H1 (cell line): ENCODE data around the gene KCTD11. TPM values are rescaled to one million over a fixed set of nuclear protein-coding genes. Genes with fewer than 3 reads are reported as not detected.

Experiments used
- ATF2 ChIP-seq: IDR thresholded peaks from 2 replicates; pipeline ENCODE4 v1.6.1; 2012; ENCODE audit warnings: low read length, inconsistent platforms
- ATF3 ChIP-seq: IDR thresholded peaks from 2 replicates; pipeline ENCODE4 v1.6.1; 2011; ENCODE audit warnings: low read depth, mild to moderate bottlenecking, low read length; ENCODE audit not compliant: insufficient read depth
- BCL11A ChIP-seq, 2 experiments: IDR thresholded peaks; one replicate each; pipeline ENCODE4 v1.6.1; 2011; ENCODE audit warnings: low read depth in 2 of 2, low read length in 2 of 2, mild to moderate bottlenecking in 2 of 2
- CHD1 ChIP-seq: IDR thresholded peaks from 2 replicates; pipeline ENCODE4 v1.6.1; 2012; ENCODE audit warnings: low read depth, low read length, improper control_type of control experiment
- CTCF ChIP-seq, 3 experiments: IDR thresholded peaks; 1 replicate in 2 of 3; 2 replicates in 1 of 3; pipeline versions ENCODE4 v1.5.1 to v1.6.1; 2011; ENCODE audit warnings: low read length in 3 of 3, mild to moderate bottlenecking in 3 of 3, inconsistent platforms in 2 of 3, low read depth in 1 of 3, moderate library complexity in 1 of 3; ENCODE audit not compliant: insufficient read depth in 1 of 3; ENCODE audit errors: control extremely low read depth in 1 of 3
- EGR1 ChIP-seq: IDR thresholded peaks from 2 replicates; pipeline ENCODE4 v1.6.1; 2011; ENCODE audit warnings: low read depth, low read length, borderline replicate concordance
- EZH2 ChIP-seq: fragments of 200-600 bp; sonication (generic); IDR thresholded peaks from 2 replicates; pipeline ENCODE4 v1.7.1; 2012; ENCODE audit warnings: low read depth, mild to moderate bottlenecking, moderate library complexity, low read length, inconsistent platforms; ENCODE audit not compliant: severe bottlenecking
- GABPA ChIP-seq: IDR thresholded peaks from 2 replicates; pipeline ENCODE4 v1.6.1; 2011; ENCODE audit warnings: mild to moderate bottlenecking, low read length, moderate library complexity, borderline replicate concordance; ENCODE audit not compliant: insufficient read depth
- HDAC2 ChIP-seq, 2 experiments: fragments of 300-600 bp in 1 of 2; sonication (generic) in 1 of 2; IDR thresholded peaks; 2 replicates each; pipeline ENCODE4 v1.6.1; 2011 to 2012; ENCODE audit warnings: low read depth in 2 of 2, low read length in 2 of 2, mild to moderate bottlenecking in 2 of 2, moderate library complexity in 2 of 2, borderline replicate concordance in 1 of 2, inconsistent platforms in 1 of 2
- JUND ChIP-seq: IDR thresholded peaks from 2 replicates; pipeline ENCODE4 v1.6.1; 2011; ENCODE audit warnings: mild to moderate bottlenecking, improper control_type of control experiment, low read length
- POLR2A ChIP-seq, 2 experiments: IDR thresholded peaks; 1 replicate in 1 of 2; 2 replicates in 1 of 2; pipeline ENCODE4 v1.6.1; 2011; ENCODE audit warnings: low read depth in 2 of 2, low read length in 2 of 2, mild to moderate bottlenecking in 2 of 2; ENCODE audit errors: control extremely low read depth in 1 of 2
- POLR2AphosphoS5 ChIP-seq: IDR thresholded peaks from 2 replicates; pipeline ENCODE4 v1.6.1; 2011; ENCODE audit warnings: low read depth, low read length
- RXRA ChIP-seq: IDR thresholded peaks from 2 replicates; pipeline ENCODE4 v1.6.1; 2011; ENCODE audit warnings: low read depth, mild to moderate bottlenecking, low read length, moderate library complexity; ENCODE audit not compliant: insufficient read depth
- SIN3A ChIP-seq, 2 experiments: IDR thresholded peaks in 1 of 2; conservative IDR thresholded peaks in 1 of 2; 2 replicates each; pipeline ENCODE4 v1.6.1; 2011 to 2012; ENCODE audit warnings: low read length in 2 of 2, improper control_type of control experiment in 1 of 2, low read depth in 1 of 2, mild to moderate bottlenecking in 1 of 2
- TEAD4 ChIP-seq: IDR thresholded peaks from 2 replicates; pipeline ENCODE4 v1.6.1; 2012; ENCODE audit warnings: low read depth, low read length, inconsistent platforms, mixed read lengths
- USF2 ChIP-seq: IDR thresholded peaks from 2 replicates; pipeline ENCODE4 v1.6.1; 2011; ENCODE audit warnings: low read length, improper control_type of control experiment
- polyA plus RNA-seq, 7 experiments: library from polyadenylated mRNA; depleted of rRNA in 3 of 7; stranded (reverse) in 5 of 7; unstranded in 2 of 7; fragments of >200 nt in 5 of 7; fragments of 200-250 nt in 2 of 7; gene quantifications; 1 replicate in 5 of 7; 2 replicates in 1 of 7; 4 replicates in 1 of 7; pipeline versions ENCODE4 v1.2.1 to v1.2.3, GENCODE V29; 2011 to 2013; ENCODE audit warnings: missing spikeins in 2 of 7, mixed read lengths in 2 of 7
- total RNA-seq: library from RNA; stranded (reverse); fragmentation: NEBNext Ultra II Directional; extraction: Animal tissue kit (Norgen Biotek cat#: 25700); gene quantifications from 2 replicates; pipeline ENCODE4 v1.2.1, GENCODE V29; 2021

KCTD11 gene
- total and polyA plus RNA-seq, 2 of the 8 experiments (the other 6 are each of a cell fraction or from before 2014, with no cell fraction given), result 8.6 to 9.2 TPM

- TF ChIP-seq USF2 (no peak), ATF2 (no peak), EZH2 (no peak), SIN3A (conservative IDR thresholded peaks at IDR 0.05 in 1 of 2, IDR thresholded peaks at IDR 0.05 in 1 of 2; ENCODE audit: low read depth in 1 of 2, low read length in 2 of 2) (0 out of 4 replicates have a peak, but pooled peaks have one; percentile 4 to 15), ATF3 (no peak), POLR2AphosphoS5 (peak; percentile 14; the same call in 1 of the 2 replicates), CTCF (IDR thresholded peaks at IDR 0.05; ENCODE audit: control extremely low read depth in 1 of 3, insufficient read depth in 1 of 3, low read depth in 1 of 3, low read length in 3 of 3) (0 out of 4 replicates have a peak, but pooled peaks of 1 of the 3 experiments have one; percentile 8), POLR2A (IDR thresholded peaks at IDR 0.05; ENCODE audit: control extremely low read depth in 1 of 2, low read depth in 2 of 2, low read length in 2 of 2) (peak; percentile 10 to 82), HDAC2 (IDR thresholded peaks at IDR 0.05; ENCODE audit: borderline replicate concordance in 1 of 2, low read depth in 2 of 2, low read length in 2 of 2) (no peak), JUND (no peak), EGR1 (no peak), CHD1 (no peak), BCL11A (IDR thresholded peaks at IDR 0.05; ENCODE audit: low read depth in 2 of 2, low read length in 2 of 2) (no peak), GABPA (no peak; the same call in 1 of the 2 replicates), RXRA (no peak), TEAD4 (no peak)
These were observed 44.0 kb upstream of the KCTD11 start (continued) for GRCh38 chr17:7307686-7308624.
